IPS DF 4.7 (cell line): ENCODE data around the gene PCDHGB3.
"Not testable (repeated sequence)": the region's sequence is repeated elsewhere in the genome, so short reads cannot be mapped to it uniquely, and the experiment has no call there.

Experiments used
- DNase-seq: peaks from one replicate; pipeline ENCODE4 v3.0.0-alpha.2; 2013; ENCODE audit warnings: low spot score; ENCODE audit errors: extremely low read depth

Gene PCDHGB3

GRCh38 chr5:141392429-141393198 is 22.6 kb downstream of the PCDHGB3 start, which contains the start of gene PCDHGA8:
PCDHGA8 (plus strand) TSS chr5:141392633; CDS start chr5:141392814, 181 bp downstream.
- DNase-seq: no peak

GRCh38 chr5:141393267-141393666 is 23.2 kb downstream of the PCDHGB3 start:
- DNase-seq: no peak

- DNase-seq: not testable (repeated sequence)
Measured at GRCh38 chr5:141394401-141395187, 24.6 kb downstream of the PCDHGB3 start.

DNA sequence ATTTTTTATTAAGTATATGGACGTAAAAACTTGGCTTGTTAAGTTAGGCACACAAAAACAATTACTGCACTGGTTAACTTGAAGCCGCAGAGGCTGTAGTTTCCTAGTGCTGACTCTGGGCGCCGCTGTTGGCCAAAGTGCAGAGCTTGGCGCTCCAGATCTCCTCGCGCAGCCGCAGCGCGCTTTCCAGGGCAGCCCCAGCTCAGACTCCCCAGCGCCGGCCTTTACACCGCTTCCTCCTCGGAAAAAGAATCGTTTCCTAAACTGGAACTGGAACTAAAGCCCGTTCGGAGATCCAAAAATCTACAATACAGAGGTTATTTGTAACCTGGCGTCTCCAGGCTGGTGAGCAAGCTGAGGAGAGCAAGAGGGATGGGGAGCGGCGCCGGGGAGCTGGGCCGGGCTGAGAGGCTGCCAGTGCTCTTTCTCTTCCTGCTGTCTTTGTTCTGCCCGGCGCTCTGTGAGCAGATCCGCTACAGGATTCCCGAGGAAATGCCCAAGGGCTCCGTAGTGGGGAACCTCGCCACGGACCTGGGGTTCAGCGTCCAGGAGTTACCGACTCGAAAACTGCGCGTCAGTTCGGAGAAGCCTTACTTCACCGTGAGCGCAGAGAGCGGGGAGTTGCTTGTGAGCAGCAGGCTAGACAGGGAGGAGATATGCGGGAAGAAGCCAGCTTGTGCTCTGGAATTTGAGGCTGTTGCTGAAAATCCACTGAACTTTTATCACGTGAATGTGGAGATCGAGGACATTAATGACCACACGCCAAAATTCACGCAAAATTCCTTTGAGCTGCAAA is 27.9 kb downstream of the PCDHGB3 start, which contains the start of gene PCDHGB5:
PCDHGB5 (plus strand) TSS at position 192 of the 796 bp plus-strand sequence; CDS start at position 373, 181 bp downstream.
- not testable (repeated sequence) for DNase-seq

- DNase-seq: no peak
Measured at GRCh38 chr5:141398608-141399007, 28.6 kb downstream of the PCDHGB3 start.

DNA sequence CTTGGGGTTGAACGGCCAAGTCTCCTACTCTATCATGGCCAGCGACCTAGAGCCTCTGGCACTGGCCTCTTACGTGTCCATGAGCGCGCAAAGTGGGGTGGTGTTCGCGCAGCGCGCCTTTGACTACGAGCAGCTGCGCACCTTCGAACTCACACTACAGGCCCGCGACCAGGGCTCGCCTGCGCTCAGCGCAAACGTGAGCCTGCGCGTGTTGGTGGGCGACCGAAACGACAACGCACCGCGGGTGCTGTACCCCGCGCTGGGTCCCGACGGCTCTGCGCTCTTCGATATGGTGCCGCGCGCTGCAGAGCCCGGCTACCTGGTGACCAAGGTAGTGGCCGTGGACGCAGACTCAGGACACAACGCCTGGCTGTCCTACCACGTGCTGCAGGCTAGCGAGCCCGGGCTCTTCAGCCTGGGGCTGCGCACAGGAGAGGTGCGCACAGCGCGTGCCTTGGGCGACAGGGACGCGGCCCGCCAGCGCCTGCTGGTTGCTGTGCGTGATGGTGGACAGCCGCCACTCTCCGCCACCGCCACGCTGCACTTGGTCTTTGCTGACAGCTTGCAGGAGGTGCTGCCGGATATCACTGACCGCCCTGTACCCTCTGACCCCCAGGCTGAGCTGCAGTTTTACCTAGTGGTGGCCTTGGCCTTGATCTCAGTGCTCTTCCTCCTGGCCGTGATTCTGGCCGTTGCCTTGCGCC is 29.7 kb downstream of the PCDHGB3 start:
- DNase-seq: no peak

DNA sequence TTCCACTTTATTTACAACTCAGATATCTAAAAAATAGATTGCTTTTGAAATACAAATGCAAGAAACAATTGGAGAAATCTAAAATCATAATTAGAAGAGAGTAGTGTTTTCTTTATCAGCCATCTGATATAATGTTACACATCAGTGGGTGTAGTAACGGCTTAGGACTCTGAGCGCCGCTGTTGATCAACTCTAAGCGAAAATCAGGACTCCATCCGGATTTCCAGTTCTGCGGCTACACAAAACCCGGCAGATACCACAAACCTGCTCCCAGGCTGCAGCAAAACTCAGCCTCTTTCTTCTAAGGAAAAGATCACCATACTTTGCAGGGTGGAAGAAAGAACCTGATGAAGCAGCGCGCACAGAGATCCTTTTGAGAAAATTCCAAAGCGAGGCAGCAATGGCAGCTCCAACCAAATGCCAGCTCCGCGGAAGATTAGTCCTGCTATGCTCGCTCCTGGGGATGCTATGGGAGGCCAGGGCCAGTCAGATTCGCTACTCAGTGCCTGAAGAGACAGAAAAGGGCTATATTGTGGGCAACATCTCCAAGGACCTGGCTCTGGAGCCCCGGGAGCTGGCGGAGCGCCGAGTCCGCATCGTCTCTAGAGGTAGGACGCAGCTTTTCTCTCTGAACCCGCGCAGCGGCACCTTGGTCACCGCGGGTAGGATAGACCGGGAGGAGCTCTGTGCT is 32.7 kb downstream of the PCDHGB3 start, which contains the start of gene PCDHGA9:
PCDHGA9 (plus strand) TSS at position 226 of the 691 bp plus-strand sequence; CDS start at position 401, 175 bp downstream.
- no peak for DNase-seq

GRCh38 chr5:141403387-141403786 is 33.3 kb downstream of the PCDHGB3 start:
- DNase-seq: no peak

DNA sequence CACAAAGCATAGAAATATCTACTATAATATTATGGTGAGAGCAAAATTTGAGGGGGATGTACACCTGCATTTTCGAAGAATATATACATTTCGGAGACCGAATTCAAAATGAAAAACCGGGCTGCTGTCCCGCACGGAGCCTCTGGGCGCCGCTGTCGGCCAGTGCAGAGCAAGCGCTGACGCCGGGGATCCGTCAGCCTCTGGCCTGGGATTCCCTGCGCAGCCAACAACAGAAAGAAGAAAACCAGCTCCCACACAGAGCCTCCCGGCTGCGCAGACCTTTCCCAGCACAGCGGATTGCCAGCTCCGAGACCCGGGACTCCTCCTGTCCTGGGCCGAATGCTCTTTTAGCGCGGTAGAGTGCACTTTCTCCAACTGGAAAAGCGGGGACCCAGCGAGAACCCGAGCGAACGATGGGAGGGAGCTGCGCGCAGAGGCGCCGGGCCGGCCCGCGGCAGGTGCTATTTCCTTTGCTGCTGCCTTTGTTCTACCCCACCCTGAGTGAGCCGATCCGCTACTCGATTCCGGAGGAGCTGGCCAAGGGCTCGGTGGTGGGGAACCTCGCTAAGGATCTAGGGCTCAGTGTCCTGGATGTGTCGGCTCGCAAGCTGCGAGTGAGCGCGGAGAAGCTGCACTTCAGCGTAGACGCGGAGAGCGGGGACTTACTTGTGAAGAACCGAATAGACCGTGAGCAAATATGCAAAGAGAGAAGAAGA is 37.9 kb downstream of the PCDHGB3 start, which contains the start of gene PCDHGB6:
PCDHGB6 (plus strand) TSS at position 232 of the 716 bp plus-strand sequence; CDS start at position 414, 182 bp downstream.
- not testable (repeated sequence) for DNase-seq

- DNase-seq: no peak
Measured at GRCh38 chr5:141409598-141410306, 39.7 kb downstream of the PCDHGB3 start.

GRCh38 chr5:141411575-141411974 is 41.5 kb downstream of the PCDHGB3 start:
- no peak for DNase-seq

GRCh38 chr5:141412854-141413539 is 43.0 kb downstream of the PCDHGB3 start, which contains the start of gene PCDHGA10:
PCDHGA10 (plus strand) TSS chr5:141412987; CDS start chr5:141413176, 189 bp downstream.
- no peak for DNase-seq

GRCh38 chr5:141413540-141414069 is 43.6 kb downstream of the PCDHGB3 start:
- no peak for DNase-seq

- DNase-seq: not testable (repeated sequence)
Measured at GRCh38 chr5:141414548-141415274, 44.7 kb downstream of the PCDHGB3 start.

DNA sequence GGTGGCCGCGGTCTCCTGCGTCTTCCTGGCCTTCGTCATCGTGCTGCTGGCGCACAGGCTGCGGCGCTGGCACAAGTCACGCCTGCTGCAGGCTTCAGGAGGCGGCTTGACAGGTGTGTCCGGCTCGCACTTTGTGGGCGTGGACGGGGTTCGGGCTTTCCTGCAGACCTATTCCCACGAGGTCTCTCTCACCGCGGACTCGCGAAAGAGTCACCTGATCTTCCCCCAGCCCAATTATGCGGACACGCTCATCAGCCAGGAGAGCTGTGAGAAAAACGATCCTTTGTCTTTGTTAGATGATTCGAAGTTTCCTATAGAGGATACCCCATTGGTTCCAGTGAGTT is 45.2 kb downstream of the PCDHGB3 start:
- not testable (repeated sequence) for DNase-seq

- DNase-seq: not testable (repeated sequence)
Measured at GRCh38 chr5:141417494-141418172, 47.6 kb downstream of the PCDHGB3 start, which contains the start of gene PCDHGB7. PCDHGB7 (plus strand) TSS chr5:141417677; CDS start chr5:141417860, 183 bp downstream.
